Activated CD8-positive, alpha-beta memory T cell treated with anti-CD3 and anti-CD28 coated beads, Interleukin-2, amount 50 U/mL, for 4 hours (primary cell): Measurements from ENCODE around the gene MMP24.
"Not testable (repeated sequence)": the region's sequence is repeated elsewhere in the genome, so short reads cannot be mapped to it uniquely, and the experiment has no call there.

Experiments
- DNase-seq: peaks from one replicate; pipeline ENCODE4 v3.0.0-alpha.2; 2020

MMP24 gene

GRCh38 chr20:35295674-35296073, 69.2 kb downstream of the MMP24 start:
- no peak for DNase-seq

- DNase-seq, result no peak
These were observed 69.6 kb downstream of the MMP24 start for GRCh38 chr20:35296101-35296554.

- no peak for DNase-seq
These were observed 70.7 kb downstream of the MMP24 start for GRCh38 chr20:35297155-35297554.

- DNase-seq, result no peak
These were observed 71.2 kb downstream of the MMP24 start for GRCh38 chr20:35297740-35298139.

GRCh38 chr20:35298264-35298663, 71.8 kb downstream of the MMP24 start:
- no peak for DNase-seq

GRCh38 chr20:35299780-35300179, 73.3 kb downstream of the MMP24 start:
- no peak for DNase-seq

- no peak for DNase-seq
These were observed 74.2 kb downstream of the MMP24 start for GRCh38 chr20:35300469-35301262.

GRCh38 chr20:35301426-35301825, 74.9 kb downstream of the MMP24 start:
- no peak for DNase-seq

GRCh38 chr20:35302421-35303335, 76.2 kb downstream of the MMP24 start:
- no peak for DNase-seq

GRCh38 chr20:35303382-35303734, 76.9 kb downstream of the MMP24 start:
- DNase-seq, result no peak

- peak; percentile 82 for DNase-seq
These were observed 77.4 kb downstream of the MMP24 start for GRCh38 chr20:35303735-35304491.

- DNase-seq, result no peak
These were observed 78.5 kb downstream of the MMP24 start for GRCh38 chr20:35304956-35305355.

- peak; percentile 31 for DNase-seq
These were observed 79.4 kb downstream of the MMP24 start for GRCh38 chr20:35305682-35306556.

GRCh38 chr20:35306931-35307517, 80.5 kb downstream of the MMP24 start:
- DNase-seq, result no peak

- no peak for DNase-seq
These were observed 81.5 kb downstream of the MMP24 start for GRCh38 chr20:35307666-35308653.

GRCh38 chr20:35311409-35311808, 84.9 kb downstream of the MMP24 start:
- DNase-seq, result peak; percentile 30

GRCh38 chr20:35311822-35312221, 85.3 kb downstream of the MMP24 start:
- DNase-seq, result no peak

GRCh38 chr20:35312318-35312717, 85.8 kb downstream of the MMP24 start:
- DNase-seq, result no peak

- no peak for DNase-seq
These were observed 88.5 kb downstream of the MMP24 start for GRCh38 chr20:35314816-35315631.

GRCh38 chr20:35315632-35316020, 89.1 kb downstream of the MMP24 start:
- not testable (repeated sequence) for DNase-seq
